ENCODE results near the gene MACROD2.

MACROD2 gene

DNA sequence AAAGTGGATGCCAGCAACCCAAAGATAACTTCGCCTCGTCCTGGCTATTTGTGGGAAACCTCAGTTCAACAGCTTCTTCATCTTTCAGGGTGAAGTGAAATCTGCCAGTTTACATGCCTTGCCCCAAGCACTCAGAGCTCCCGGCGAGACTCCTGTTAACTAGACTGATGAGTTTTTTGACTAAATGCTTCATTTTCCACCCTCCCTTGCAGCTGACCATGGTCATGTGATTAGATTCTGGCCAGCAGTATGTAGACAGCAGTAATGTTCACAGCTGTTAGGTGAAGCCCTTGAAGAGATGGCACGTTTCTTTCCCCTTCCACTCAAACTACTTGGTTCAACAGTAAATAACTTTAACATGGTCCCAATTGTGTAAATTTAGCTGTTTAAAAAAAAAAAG, 1060.9 kb downstream of the MACROD2 start:
- DNase-seq (ENCODE audit: low spot score) = no peak

DNA sequence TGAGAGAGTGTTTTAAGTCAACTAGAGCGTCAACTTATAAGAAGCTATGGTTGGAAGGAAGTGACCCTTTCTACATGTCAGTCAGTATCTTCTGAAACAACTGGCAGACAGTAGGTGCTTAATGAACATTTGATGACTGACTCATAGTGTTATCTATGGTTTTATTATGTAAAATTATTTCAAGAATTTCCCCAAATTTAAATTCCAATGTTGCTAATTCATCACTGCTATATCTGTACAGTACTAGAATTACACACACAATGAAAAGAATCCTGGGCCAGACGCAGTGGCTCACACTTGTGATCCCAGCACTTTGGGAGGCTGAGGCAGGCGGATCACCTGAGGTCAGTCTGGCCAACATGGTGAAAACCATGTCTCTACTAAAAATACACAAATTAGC, 1063.5 kb downstream of the MACROD2 start:
- DNase-seq (ENCODE audit: low spot score) = no peak

DNA sequence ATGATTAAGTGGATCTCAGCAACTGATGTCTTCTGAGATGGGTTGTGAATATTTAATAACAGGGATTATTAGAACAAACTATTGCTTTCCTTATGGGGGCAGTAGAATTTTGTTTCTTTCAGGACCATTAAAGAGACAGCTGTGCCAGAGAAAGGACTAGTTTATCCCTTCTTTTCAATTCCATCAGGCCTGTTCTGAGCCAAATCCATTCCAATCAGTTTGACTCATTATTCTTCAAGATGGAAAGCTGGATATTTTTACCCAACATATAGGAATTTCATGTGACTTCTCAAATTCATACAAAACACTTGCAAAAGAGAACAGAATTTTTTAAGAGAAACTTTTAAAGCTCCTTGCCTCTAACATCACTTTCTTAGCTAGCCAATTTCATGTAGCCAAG, 1064.1 kb downstream of the MACROD2 start:
- DNase-seq (ENCODE audit: low spot score) = no peak

DNA sequence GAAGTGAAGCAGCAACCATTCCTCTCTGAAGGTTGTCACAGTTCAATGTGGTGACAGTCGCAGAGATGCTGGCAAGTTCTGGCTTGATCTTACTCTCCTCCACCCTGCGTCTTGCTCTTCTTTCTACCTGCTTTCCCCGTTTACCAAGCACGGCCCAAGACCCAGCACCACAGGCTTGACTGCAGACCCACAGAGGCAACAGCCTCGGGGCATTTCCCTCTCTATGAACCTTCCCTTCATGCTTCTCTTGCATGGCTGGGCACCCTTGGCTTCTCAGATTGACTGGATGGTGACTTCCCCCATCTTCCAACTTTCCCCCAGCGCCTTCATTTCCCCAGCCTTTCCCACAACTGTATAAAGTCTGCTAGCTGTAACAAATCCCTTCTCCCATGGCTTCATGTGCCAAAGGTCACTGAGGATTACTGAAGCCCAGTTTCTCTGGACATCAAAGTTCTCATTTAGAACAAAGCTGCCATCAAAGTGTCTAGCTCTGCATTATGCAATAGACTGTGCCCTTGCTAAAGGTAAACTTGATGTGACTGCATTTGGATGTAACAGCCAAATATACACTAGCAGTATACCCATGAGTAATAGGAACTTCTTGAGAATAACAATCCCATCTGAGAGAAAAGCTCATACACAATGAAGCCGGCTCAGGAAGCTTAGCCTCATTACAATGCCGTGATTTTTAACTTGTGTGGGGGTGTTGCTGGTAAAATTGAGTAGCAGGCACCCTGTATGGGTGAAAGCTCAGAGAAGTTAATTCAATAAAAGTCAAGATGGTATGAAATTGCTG, 1065.1 kb downstream of the MACROD2 start:
- peak; percentile 7 for DNase-seq (ENCODE audit: low spot score)

DNA sequence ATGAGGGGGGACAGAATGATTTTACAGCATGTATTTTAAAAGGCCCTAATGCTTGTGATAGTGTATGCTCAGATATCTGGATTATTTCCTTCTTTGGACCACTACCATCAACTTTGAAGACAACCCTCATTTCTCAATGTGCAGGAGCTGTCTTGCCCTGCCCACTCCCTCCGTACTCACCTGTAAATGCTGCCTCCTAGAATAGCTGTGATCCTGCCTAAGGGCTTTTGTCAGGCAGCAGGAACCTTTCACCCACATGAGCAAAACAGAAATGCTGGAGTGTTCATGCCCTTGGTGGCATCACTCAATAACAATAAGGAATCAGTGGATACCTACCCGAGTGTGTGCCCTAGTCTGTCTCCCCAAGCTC, 1065.7 kb downstream of the MACROD2 start:
- DNase-seq (ENCODE audit: low spot score) = no peak

DNA sequence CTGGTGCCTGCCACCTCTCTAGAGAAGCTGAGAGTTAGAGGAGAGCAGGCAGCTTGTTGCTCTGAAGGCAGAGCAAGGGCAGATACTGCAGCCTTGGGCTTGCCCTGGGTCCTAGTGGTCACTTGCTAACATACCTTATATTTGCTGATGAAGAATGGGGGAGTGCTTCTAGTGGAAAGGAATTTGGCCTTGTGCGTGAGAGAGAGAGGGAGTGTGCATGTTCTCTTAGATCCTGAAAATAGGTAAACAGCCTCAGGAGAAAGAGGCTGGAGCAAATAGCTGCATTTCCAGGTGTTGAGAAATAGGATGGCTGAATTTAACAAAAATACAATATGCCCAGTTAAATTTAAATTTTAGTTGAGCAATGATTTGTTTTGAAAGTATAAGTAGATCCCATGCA, 1066.6 kb downstream of the MACROD2 start:
- no peak for DNase-seq (ENCODE audit: low spot score)

DNA sequence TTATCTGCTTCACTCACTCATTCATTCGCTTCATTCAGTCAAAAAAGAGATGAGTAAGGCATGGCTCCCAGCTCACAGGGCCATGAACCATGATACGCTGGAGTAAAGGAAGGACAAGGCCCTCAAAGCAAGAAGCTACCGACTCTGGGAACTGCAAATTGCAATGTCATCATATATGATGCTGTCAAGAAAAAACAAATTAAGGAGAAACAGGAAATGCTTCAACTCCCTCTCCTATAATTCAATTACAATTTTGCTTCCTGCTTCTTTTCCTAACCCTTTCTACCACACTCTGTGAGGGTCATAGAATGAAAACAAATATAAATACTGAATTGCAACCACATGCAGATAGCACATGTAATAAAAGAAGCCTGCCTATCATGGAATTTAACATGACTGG, 1067.8 kb downstream of the MACROD2 start:
- no peak for DNase-seq (ENCODE audit: low spot score)

DNA sequence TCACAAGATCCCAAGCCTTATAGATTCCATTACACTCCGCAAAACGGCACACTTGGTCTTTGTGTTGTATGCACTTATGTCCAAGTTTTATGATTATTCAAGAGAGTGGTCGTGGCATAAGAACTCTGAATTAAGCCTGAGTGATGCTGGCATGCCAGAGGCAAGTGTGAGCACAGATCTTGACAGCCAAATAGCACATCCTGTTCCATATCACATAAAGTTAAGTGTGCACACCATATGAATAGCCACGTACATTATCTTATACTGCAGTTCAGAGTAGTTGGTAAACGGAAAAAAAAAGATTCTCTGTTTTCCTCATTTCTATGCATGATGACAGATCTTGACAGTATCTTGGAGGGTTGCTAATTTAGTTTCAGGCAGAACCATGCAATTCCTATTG, 1069.4 kb downstream of the MACROD2 start:
- no peak for DNase-seq (ENCODE audit: low spot score)

DNA sequence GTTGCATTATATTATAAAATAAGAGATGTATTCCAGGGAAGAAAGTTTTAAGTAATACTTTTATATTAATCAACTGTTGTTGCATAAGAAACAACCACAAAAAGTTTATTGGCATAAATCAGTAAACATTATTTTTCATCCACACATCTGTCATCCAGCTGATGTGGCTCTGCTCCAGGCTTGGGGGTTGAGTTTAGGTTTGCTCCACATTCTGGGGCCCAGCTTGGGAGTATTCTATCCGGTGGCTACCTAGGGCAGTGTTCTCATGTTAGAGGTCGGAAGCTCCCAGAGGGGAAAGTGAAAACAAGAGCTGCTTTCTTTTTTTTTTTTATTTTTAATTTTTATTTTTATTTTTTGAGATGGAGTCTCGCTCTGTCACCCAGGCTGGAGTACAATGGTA, 1070.5 kb downstream of the MACROD2 start:
- no peak for DNase-seq (ENCODE audit: low spot score)

DNA sequence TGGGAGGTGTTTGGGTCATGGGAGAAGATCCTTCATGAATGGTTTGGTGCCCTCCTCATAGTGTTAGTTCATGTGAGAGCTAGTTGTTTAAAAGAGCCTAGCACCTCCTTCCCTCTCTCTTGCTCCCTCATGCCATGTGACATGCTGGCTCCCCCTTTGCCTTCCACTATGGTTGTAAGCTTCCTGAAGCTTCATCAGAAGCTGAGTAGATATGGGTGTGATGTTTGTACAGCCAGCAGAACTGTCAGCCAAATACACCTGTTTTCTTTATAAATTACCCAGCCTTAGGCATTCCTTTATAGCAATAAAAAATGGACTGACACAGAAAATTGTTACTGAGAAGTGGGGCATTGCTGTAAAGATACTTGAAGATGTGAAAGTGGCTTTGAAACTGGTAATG, 1073.2 kb downstream of the MACROD2 start:
- DNase-seq (ENCODE audit: low spot score) = no peak

DNA sequence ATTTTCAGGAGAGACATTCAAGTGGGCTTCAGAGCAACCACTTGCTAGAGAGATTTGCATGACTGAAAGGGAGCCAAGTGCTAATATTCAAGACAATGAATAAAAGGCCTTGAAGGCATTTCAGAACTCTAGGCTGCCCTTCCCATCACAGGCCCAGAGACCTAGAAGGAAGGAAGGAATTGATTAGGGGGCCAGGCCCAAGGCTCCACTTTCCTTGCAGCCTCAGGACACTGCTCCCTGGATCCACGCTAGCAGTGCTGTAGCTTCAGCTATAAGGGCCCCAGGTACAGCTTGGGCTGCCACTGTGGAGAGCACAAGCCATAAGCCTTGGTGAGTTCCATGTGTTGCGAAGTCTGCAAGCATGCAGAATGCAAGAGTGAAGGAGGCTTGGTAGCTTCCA, 1074.0 kb downstream of the MACROD2 start:
- no peak for DNase-seq (ENCODE audit: low spot score)

DNA sequence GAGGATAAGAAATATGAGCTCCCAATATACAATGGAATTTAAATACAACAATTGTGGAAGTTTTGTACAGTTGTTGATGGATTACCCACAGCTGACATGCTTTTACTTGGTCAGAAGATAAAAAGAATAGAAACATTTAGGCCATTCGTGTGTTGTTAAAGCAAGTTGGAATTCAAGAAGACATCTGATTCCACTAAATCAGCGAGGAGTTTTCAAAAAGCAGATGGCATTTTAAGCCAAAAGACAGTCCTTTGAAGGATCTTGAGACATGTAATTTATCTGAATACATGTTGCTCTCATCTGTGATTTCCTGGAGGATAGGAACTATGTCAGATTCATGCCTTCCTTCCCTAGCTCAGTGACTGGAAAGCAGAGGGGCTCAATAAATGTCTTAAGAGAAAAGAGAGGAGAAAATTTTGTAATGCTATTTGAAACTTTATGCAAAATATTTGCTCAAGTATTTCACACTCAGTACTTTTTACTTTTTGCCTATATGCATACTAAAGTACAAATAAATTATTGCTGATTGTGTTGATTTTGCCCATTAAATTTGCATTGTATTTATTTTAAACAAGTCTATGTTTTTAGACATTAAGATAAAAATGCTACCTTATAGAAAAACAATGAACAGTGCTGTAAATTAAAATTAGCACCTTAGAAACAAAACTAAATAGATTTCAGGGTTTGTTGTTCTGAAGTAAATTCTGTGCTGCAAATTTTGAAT, 1075.9 kb downstream of the MACROD2 start:
- no peak for DNase-seq (ENCODE audit: low spot score)

DNA sequence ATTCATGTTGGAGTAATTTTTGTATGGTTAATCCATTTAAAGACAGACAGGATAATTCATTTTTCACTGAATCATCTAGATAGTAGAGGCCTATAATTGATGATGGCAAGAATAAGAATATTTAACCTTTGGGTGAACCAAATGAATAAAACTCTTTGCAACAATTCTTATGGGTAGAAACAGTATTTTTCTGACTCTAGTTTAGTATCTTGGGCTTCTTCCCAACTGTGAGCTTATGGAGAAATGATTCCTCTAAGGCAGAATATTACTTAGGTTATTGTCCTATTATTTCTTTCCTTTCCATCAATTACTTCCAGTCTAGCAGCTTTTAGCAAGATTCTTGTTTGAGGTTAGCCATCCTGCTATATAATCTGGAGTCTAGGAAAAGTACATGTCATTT, 1077.0 kb downstream of the MACROD2 start:
- no peak for DNase-seq (ENCODE audit: low spot score)

DNA sequence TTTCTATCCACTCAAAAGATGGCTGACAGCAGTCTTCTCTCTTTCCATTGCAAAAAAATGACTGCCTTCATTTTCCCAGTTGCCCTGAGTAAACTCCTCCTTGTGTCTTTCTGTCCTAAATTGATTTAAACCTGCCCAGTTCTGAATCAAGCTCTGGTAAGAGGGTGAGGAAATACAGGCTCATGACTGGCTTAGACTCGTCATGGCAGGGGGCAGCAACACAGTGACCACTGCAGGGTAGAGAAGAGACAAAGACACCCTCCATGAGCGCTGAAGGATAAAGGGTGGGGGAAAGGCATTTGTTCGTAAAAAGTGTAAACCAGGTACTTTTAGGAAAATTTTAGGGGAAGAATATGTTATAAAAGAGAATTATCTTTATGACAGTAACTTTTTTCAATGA, 1080.3 kb downstream of the MACROD2 start:
- no peak for DNase-seq (ENCODE audit: low spot score)

DNA sequence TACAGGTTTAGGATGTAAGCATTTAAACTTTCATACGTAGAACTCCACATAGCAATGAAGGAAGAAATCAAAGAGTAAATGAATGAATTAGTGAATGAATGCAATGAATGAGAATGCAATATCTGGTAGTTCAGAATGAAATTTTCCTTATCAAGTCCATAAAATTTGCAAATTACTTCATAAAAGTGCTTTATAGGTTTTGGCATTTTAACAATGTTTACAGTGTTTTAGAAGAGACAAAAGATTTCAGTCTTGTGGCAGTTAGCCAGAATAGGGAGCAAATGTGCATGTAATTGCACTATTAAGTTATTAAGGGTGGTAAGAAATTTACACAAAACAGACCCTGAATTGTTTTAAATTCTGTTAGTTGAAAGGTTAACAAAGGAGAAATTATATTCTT, 1081.5 kb downstream of the MACROD2 start:
- DNase-seq (ENCODE audit: low spot score) = no peak

DNA sequence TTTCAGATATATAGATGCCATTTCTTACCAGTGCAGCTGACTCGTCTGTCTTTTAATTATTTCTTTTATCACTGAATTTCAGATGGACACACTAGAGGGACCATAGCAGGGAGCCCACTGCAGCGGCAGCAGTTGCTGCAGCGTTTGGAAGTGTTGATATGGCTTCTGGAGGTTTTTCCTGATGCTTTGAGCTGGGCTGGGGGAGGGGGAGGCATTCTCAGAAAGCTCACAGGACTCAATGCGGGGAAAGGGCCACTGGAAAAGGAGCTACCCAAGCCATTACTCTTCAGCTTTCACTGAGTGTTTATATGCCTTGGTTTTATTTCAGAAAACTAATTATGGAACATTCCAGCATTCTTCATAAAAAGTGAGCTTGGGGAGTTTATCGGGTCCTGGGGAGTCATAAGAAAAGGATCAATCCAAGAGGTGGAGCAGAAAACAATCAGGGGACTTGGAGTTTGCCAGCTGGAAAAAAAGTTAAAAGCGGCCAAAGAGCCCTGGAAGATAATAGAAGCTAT, 1082.5 kb downstream of the MACROD2 start:
- no peak for DNase-seq (ENCODE audit: low spot score)

DNA sequence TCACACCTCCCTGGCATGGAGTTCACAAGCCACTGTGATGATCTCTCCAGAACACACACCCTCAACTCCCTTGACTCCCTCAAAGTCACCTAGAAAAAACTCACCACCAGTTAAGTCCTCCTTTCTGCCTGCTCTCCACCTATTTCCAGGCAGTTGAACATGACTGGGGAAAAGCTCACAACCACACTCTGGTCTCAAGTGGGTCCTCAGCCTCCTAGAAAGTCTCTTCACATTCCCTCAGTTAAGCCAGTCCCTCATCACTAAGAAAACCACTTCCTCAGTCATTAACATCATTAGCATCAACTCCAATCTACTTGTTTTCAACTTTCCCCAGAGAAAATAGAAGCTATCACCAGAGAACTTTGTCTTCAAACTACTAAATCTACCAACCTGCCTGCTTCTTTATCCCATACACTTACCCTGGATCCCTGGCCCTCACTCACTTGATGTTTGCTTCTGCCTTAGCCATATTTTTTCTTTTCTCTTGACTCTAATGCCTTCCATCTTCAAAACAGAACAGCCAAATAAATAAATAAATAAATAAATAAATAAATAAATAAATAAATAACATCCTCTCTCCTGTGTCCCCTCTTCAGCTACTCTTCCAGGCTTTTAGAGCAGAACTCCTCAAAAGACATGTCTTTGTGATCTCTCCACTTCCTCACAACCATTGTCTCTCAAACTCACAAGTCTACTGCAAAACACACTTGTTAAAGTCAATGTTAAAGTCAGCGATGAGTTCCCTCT, 1084.5 kb downstream of the MACROD2 start:
- no peak for DNase-seq (ENCODE audit: low spot score)

DNA sequence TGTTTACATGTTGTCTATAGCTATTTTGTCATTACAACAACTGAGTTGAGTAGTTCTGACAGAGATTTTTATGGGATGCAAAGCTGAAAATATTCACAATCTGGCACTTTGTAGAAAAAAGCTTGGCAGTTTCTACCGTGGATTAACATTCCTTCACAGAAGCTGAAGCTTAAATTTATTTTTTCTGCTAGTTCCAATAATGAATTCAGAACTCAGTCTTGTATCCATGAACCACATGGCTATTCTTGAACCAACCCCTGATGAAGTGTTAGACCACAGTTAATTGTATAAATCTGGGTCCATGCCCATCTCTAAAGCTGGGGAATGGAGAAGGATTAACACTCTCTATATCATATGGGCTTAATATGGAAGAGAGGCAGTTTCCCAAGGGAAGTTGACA, 1085.9 kb downstream of the MACROD2 start:
- no peak for DNase-seq (ENCODE audit: low spot score)

DNA sequence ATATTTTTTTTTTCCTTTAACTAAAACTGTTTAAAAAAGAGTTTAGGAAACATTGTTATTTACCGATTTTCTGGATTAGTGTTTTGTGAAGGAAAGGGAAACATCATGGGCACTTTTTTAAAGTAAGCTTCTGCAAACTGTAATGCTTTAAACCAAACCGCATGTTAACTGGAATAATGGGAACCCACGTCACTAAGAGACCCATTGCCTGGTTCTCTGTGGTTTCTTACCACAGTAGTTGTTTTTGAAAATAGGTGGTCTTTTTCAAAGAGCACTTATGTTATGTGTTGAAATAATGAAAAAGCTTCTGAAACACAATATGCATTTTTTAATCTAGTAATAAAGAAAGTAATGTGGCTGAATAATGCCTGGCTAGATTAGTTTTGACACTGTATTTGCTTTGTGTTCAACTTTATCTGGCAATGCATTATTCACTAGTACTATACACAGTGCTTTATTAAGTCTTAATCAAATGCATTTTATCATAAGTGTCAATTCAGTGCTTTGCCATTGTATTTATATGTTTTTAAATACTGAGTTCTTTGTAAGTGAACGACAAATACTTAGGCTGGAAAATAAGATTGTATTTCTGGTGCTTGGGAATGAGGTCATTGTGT, 1096.2 kb downstream of the MACROD2 start:
- DNase-seq (ENCODE audit: low spot score) = no peak

DNA sequence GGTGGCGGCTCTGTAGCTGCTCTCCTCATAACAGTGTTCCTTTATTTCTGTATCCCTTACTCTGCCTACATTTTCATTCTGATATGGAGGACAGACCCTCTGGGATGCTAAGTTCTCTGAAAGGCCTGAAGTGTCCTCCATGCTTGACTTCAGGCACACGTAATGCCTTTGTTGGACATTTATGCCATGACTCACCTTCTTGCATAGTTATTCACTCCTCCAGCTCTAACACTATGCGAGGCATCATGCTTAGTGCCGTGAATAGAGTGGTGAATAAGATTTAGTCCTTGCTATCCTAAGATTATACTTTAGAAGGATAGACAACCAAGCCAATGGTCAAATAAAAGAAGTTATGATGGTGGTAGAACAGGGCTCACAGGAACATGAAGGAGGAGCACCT, 1103.0 kb downstream of the MACROD2 start:
- DNase-seq (ENCODE audit: low spot score) = no peak

DNA sequence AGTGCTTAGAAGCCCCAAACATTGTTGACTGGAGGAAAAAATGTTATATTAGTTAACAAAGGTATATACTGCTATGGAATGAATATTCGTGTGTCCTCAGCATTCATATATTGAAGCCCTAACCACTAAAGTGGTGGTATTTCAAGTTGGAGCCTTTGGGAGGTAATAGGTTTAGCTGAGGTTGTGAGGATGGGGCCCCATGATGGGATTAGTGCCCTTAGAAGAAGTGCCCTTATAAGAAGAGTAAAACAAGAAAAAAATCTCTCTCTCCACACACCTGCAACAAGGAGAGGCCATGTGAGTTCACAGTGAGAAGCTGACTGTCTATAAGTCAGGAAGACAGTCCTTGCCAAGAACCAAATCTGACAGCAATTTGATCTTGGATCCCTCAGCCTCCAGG, 1103.8 kb downstream of the MACROD2 start:
- DNase-seq (ENCODE audit: low spot score) = no peak

DNA sequence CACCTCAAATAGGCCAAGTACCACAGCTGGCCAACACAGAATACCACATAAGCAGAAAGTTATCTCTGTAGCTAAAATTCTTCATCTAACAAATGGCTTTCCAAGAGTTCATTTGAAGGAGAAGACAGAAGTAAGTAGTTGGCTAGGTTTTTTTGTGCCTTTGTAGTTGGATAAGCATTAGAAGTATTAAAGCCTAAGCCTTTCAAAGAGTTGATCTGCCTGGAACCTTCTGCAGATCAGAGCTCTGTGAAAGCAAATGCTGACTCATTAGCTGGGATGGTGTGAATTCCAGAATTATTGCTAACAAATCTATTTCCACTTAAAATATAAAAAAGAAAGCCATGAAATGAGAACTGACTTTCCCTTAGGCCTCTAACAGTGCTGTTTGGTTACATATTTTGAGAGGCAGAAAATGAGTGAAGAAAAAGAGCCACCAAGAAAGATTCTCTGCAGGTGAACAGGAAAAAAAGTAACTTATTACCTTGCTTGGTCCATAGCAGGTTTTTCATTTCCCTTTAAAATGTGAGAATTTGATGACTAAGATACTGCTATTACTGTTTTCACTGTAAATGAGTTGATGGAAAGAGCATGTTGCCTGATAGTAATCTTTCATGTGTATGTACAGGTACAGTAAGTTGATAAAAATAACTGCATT, 1105.3 kb downstream of the MACROD2 start:
- DNase-seq (ENCODE audit: low spot score) = no peak

Measured in kidney capillary endothelial cell (primary cell).